Stimulated activated CD4-positive, alpha-beta T cell treated with anti-CD3 and anti-CD28 coated beads, Interleukin-1b, Interleukin-23, amount 100 ng/mL, for 1 hour (primary cell): ENCODE results near the gene EFCAB8.

Source experiments
- DNase-seq, 2 donors: peaks; one replicate each; pipeline ENCODE4 v3.0.0-alpha.2; 2020; ENCODE audit warnings: low read depth in 2 of 2

The EFCAB8 gene

GRCh38 chr20:33007376-33008335 lies 148.9 kb downstream of the EFCAB8 start, which contains the start of gene BPIFB2:
BPIFB2 (plus strand) TSS chr20:33007704; CDS start chr20:33008575, 871 bp downstream.
- DNase-seq, result no peak

GRCh38 chr20:33008336-33009213 lies 149.9 kb downstream of the EFCAB8 start:
- no peak for DNase-seq

GRCh38 chr20:33009214-33010132 lies 150.8 kb downstream of the EFCAB8 start:
- DNase-seq, result no peak

GRCh38 chr20:33010133-33010504 lies 151.4 kb downstream of the EFCAB8 start:
- no peak for DNase-seq

- no peak for DNase-seq
Observed at GRCh38 chr20:33010674-33011449, 152.1 kb downstream of the EFCAB8 start.
